Measurements from ENCODE around the gene SOX2. TPM values are rescaled to one million over a fixed set of nuclear protein-coding genes. Genes with fewer than 3 reads are reported as not detected.

SOX2 gene
- total RNA-seq, 1 experiment from 2014 or later, result 189 TPM

DNA sequence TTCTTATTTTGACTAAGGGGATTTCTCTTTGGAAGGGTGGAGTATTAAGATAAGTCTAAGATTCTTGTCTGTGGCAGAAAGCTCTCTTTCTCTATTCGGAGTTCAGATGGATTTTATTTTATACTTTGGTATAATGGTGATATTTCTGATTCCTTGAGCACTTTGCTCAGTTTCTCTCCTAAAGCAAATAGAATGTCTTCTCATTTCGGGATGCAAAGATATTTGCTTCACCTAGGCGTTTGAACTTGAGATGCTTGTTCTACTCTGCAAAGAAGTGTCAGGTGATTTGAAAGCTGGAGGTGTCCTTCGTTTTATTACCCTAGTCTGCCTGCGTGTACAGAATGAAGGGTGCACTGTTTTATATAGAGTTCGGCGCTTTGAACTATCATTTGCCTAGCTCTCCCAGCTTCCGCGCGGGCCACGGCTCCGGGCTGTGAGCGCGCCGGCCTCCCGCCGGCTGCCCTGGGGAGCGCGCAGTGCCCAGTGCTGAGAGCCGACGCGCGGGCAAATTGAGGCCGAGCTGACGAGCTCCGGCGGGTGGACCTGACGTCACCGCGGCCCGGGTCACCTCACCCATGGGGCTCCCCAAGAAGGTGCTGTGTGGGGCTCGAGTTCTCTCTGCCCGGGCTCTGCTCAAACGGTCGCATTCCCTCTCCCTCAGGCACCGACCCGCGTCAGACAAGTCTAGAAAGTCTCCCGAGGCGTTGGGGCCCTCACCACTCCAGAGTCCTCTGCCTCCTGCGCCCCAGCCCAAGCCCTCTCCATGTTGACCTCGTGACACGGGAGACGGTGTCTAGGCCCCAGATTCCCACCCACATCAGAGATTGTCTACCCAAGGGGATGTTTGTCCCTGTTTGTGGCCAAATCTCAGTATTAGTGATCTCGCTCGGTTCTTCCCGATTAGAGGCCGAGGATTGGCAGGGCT is 7.5 kb downstream of the SOX2 start:
- Mint-ChIP-seq H3K36me3 (peaks cover 20% of the 10 kb centered on the region), H3K27me3 (ENCODE audit: low read depth) (peaks cover 8% of the 10 kb centered on the region), H3K9me3 (no peaks in the 10 kb centered on the region), H3K27ac (peak overlapping the region; percentile 96), H3K4me1 (peaks cover 76% of the 10 kb centered on the region), H3K4me3 (peak overlapping the region; percentile 36)
- CTCF ChIA-PET, result interaction anchor here (0.9 kb wide), 1 partner anchor 18 kb away, joined by 3 read pairs; no protein-coding TSS in a partner anchor
- TF ChIP-seq ELF4 (CRISPR knock-in tag; IDR thresholded peaks at IDR 0.05; ENCODE audit: low read depth) (no peak), FOXP1 (CRISPR knock-in tag; IDR thresholded peaks at IDR 0.05; ENCODE audit: borderline replicate concordance) (0 out of 2 replicates have a peak, but pooled peaks have one; percentile 30)
- no peak for DNase-seq (ENCODE audit: low spot score)
- POLR2A ChIA-PET, result interaction anchor here (1.1 kb wide), 1 partner anchor 8 kb away, joined by 3 read pairs; no protein-coding TSS in a partner anchor
- ATAC-seq, result peak; percentile 10

DNA sequence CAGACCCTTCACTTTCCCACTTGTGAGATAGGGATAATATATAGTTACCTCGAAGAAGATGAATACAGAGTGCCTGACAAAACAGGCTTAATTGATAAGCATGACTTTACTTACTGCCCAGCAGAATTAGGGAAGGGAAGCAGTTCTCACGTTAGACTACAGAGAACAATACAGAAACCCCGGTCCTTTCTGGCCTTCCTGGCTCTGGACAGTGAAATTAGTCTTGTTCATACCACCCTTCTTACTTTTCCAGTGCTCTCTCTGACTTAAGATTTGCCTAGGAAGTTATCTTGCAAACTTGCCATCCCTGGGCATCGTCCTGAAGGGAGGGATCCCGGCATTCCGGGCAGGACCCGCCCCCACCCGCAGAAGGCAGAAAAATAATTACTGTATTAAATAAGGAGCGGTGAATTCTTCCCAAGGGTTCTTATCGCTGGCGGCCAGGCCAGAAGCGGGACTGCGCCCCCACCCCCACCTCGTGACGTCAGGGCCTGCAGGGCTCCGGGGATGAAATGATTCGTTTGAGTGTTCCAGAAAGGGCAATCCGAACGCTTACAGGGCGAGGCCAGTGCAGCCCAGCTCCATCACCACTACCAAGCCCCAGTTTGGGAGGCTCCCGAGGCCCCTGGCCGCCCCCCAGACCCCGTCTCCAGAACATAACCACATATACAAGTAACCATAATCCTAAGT is 8.4 kb downstream of the SOX2 start:
- ChIA-PET POLR2A (interaction anchor here (1.1 kb wide), 1 partner anchor 9 kb away, joined by 3 read pairs; no protein-coding TSS in a partner anchor), CTCF (interaction anchor here (1.6 kb wide), 1 partner anchor 18 kb away, joined by 6 read pairs; no protein-coding TSS in a partner anchor)
- peaks cover 17% of the 10 kb centered on the region for H3K27me3 Mint-ChIP-seq (ENCODE audit: low read depth)
- peak overlapping the region; percentile 88 for H3K27ac Mint-ChIP-seq
- no peaks in the 10 kb centered on the region for H3K9me3 Mint-ChIP-seq
- TF ChIP-seq, protein P1, sequence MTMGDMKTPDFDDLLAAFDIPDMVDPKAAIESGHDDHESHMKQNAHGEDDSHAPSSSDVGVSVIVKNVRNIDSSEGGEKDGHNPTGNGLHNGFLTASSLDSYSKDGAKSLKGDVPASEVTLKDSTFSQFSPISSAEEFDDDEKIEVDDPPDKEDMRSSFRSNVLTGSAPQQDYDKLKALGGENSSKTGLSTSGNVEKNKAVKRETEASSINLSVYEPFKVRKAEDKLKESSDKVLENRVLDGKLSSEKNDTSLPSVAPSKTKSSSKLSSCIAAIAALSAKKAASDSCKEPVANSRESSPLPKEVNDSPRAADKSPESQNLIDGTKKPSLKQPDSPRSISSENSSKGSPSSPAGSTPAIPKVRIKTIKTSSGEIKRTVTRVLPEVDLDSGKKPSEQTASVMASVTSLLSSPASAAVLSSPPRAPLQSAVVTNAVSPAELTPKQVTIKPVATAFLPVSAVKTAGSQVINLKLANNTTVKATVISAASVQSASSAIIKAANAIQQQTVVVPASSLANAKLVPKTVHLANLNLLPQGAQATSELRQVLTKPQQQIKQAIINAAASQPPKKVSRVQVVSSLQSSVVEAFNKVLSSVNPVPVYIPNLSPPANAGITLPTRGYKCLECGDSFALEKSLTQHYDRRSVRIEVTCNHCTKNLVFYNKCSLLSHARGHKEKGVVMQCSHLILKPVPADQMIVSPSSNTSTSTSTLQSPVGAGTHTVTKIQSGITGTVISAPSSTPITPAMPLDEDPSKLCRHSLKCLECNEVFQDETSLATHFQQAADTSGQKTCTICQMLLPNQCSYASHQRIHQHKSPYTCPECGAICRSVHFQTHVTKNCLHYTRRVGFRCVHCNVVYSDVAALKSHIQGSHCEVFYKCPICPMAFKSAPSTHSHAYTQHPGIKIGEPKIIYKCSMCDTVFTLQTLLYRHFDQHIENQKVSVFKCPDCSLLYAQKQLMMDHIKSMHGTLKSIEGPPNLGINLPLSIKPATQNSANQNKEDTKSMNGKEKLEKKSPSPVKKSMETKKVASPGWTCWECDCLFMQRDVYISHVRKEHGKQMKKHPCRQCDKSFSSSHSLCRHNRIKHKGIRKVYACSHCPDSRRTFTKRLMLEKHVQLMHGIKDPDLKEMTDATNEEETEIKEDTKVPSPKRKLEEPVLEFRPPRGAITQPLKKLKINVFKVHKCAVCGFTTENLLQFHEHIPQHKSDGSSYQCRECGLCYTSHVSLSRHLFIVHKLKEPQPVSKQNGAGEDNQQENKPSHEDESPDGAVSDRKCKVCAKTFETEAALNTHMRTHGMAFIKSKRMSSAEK (CRISPR knock-in tag; IDR thresholded peaks at IDR 0.05; ENCODE audit: borderline replicate concordance), result no peak
- no peak for TF ChIP-seq MXD4 (CRISPR knock-in tag; IDR thresholded peaks at IDR 0.05; ENCODE audit: borderline replicate concordance)
- TF ChIP-seq, protein P2, sequence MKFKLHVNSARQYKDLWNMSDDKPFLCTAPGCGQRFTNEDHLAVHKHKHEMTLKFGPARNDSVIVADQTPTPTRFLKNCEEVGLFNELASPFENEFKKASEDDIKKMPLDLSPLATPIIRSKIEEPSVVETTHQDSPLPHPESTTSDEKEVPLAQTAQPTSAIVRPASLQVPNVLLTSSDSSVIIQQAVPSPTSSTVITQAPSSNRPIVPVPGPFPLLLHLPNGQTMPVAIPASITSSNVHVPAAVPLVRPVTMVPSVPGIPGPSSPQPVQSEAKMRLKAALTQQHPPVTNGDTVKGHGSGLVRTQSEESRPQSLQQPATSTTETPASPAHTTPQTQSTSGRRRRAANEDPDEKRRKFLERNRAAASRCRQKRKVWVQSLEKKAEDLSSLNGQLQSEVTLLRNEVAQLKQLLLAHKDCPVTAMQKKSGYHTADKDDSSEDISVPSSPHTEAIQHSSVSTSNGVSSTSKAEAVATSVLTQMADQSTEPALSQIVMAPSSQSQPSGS (CRISPR knock-in tag; IDR thresholded peaks at IDR 0.05; ENCODE audit: borderline replicate concordance, low read depth), result no peak
- no peak for TF ChIP-seq OVOL2 (CRISPR knock-in tag; IDR thresholded peaks at IDR 0.05; ENCODE audit: borderline replicate concordance)
- TF ChIP-seq, protein P3, sequence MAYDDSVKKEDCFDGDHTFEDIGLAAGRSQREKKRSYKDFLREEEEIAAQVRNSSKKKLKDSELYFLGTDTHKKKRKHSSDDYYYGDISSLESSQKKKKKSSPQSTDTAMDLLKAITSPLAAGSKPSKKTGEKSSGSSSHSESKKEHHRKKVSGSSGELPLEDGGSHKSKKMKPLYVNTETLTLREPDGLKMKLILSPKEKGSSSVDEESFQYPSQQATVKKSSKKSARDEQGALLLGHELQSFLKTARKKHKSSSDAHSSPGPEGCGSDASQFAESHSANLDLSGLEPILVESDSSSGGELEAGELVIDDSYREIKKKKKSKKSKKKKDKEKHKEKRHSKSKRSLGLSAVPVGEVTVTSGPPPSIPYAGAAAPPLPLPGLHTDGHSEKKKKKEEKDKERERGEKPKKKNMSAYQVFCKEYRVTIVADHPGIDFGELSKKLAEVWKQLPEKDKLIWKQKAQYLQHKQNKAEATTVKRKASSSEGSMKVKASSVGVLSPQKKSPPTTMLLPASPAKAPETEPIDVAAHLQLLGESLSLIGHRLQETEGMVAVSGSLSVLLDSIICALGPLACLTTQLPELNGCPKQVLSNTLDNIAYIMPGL (CRISPR knock-in tag; IDR thresholded peaks at IDR 0.05), result no peak
- TF ChIP-seq ZNF263 (CRISPR knock-in tag; IDR thresholded peaks at IDR 0.05; ENCODE audit: low read depth), result no peak
- TF ChIP-seq, protein P4, sequence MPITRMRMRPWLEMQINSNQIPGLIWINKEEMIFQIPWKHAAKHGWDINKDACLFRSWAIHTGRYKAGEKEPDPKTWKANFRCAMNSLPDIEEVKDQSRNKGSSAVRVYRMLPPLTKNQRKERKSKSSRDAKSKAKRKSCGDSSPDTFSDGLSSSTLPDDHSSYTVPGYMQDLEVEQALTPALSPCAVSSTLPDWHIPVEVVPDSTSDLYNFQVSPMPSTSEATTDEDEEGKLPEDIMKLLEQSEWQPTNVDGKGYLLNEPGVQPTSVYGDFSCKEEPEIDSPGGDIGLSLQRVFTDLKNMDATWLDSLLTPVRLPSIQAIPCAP (CRISPR knock-in tag; IDR thresholded peaks at IDR 0.05), result no peak
- TF ChIP-seq, protein P5, sequence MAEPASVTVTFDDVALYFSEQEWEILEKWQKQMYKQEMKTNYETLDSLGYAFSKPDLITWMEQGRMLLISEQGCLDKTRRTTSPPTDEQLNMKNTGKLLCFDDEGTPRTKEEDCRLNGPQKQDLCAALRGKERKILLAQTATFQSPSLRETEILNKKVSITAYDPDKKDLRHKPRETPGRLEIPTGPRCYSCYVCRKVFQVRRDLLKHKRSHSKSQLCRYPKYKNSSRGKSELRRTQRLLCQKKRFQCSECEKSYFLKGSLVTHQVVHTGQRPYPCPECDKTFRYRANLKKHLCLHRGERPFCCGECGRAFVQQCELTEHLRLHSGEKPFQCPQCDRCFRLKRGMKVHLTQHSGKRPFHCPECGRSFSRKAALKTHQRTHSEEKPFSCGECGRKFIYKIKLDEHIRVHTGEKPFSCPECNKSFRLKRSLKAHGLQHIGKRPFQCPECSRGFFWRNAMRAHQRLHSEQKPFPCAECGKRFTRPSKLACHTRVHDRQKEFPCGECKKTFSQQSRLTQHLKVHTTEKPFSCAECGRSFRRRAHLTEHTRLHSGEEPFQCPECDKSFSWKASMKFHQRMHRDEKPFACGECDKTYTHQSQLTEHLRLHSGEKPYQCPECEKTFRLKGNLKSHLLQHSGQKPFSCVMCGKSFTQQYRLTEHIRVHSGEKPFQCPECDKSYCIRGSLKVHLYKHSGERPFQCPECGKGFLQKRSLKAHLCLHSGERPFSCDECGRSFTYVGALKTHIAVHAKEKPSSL (CRISPR knock-in tag; conservative IDR thresholded peaks at IDR 0.05), result no peak
- no peak for TF ChIP-seq CREM (CRISPR knock-in tag; IDR thresholded peaks at IDR 0.05)
- TF ChIP-seq SMAD3 (CRISPR knock-in tag; IDR thresholded peaks at IDR 0.05; ENCODE audit: borderline replicate concordance), result no peak
- TF ChIP-seq, protein P6, sequence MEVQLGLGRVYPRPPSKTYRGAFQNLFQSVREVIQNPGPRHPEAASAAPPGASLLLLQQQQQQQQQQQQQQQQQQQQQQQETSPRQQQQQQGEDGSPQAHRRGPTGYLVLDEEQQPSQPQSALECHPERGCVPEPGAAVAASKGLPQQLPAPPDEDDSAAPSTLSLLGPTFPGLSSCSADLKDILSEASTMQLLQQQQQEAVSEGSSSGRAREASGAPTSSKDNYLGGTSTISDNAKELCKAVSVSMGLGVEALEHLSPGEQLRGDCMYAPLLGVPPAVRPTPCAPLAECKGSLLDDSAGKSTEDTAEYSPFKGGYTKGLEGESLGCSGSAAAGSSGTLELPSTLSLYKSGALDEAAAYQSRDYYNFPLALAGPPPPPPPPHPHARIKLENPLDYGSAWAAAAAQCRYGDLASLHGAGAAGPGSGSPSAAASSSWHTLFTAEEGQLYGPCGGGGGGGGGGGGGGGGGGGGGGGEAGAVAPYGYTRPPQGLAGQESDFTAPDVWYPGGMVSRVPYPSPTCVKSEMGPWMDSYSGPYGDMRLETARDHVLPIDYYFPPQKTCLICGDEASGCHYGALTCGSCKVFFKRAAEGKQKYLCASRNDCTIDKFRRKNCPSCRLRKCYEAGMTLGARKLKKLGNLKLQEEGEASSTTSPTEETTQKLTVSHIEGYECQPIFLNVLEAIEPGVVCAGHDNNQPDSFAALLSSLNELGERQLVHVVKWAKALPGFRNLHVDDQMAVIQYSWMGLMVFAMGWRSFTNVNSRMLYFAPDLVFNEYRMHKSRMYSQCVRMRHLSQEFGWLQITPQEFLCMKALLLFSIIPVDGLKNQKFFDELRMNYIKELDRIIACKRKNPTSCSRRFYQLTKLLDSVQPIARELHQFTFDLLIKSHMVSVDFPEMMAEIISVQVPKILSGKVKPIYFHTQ (CRISPR knock-in tag; IDR thresholded peaks at IDR 0.05), result no peak
- TF ChIP-seq FOXP1 (CRISPR knock-in tag; IDR thresholded peaks at IDR 0.05; ENCODE audit: borderline replicate concordance), result no peak
- peaks cover 11% of the 10 kb centered on the region for H3K36me3 Mint-ChIP-seq
- H3K4me3 Mint-ChIP-seq, result peak overlapping the region; percentile 36
- DNase-seq (ENCODE audit: low spot score) (no peak), ATAC-seq (no peak)
- peaks cover 85% of the 10 kb centered on the region for H3K4me1 Mint-ChIP-seq

Data from WTC11 (cell line).